GM19455 (cell line): ENCODE measurements around the gene AHCYL1.

Experiments
- ATAC-seq: cut with Tn5 transposase; IDR thresholded peaks from one replicate; pipeline ENCODE4 v1.9.1; 2021; ENCODE audit not compliant: unreplicated experiment

The AHCYL1 gene

GRCh38 chr1:109975718-109976117 is 8.8 kb upstream of the AHCYL1 start:
- ATAC-seq: no peak

- no peak for ATAC-seq
Observed at GRCh38 chr1:109976762-109977161, 7.8 kb upstream of the AHCYL1 start.

GRCh38 chr1:109977225-109977624 is 7.3 kb upstream of the AHCYL1 start:
- ATAC-seq: no peak

- no peak for ATAC-seq
Observed at GRCh38 chr1:109977657-109978378, 6.7 kb upstream of the AHCYL1 start.

GRCh38 chr1:109978761-109979488 is 5.6 kb upstream of the AHCYL1 start:
- ATAC-seq: no peak

- ATAC-seq: no peak
Observed at GRCh38 chr1:109979489-109980091, 5.0 kb upstream of the AHCYL1 start.

GRCh38 chr1:109980324-109981003 is 4.1 kb upstream of the AHCYL1 start:
- no peak for ATAC-seq

- ATAC-seq: no peak
Observed at GRCh38 chr1:109981004-109981335, 3.6 kb upstream of the AHCYL1 start.

- ATAC-seq: no peak
Observed at GRCh38 chr1:109983380-109984189, 980 bp upstream of the AHCYL1 start.

- no peak for ATAC-seq
Observed at GRCh38 chr1:109984190-109984455, 442 bp upstream of the AHCYL1 start.

GRCh38 chr1:109985247-109986053 is 885 bp downstream of the AHCYL1 start:
- ATAC-seq: no peak

GRCh38 chr1:109986054-109986444 is 1.5 kb downstream of the AHCYL1 start:
- no peak for ATAC-seq

- ATAC-seq: no peak
Observed at GRCh38 chr1:109988349-109988914, 3.9 kb downstream of the AHCYL1 start.

GRCh38 chr1:109989506-109990301 is 5.1 kb downstream of the AHCYL1 start:
- ATAC-seq: no peak

- no peak for ATAC-seq
Observed at GRCh38 chr1:109990302-109990653, 5.7 kb downstream of the AHCYL1 start.

- ATAC-seq: no peak
Observed at GRCh38 chr1:109991400-109991925, 6.9 kb downstream of the AHCYL1 start.

- ATAC-seq: no peak
Observed at GRCh38 chr1:109993885-109994284, 9.3 kb downstream of the AHCYL1 start.

- ATAC-seq: no peak
Observed at GRCh38 chr1:109994654-109995053, 10.1 kb downstream of the AHCYL1 start.

- no peak for ATAC-seq
Observed at GRCh38 chr1:109995536-109995935, 11.0 kb downstream of the AHCYL1 start.
